GM12891 (cell line): ENCODE data around the gene MRPS22.

Experiments used
- PAX5 ChIP-seq: IDR thresholded peaks from 2 replicates; pipeline ENCODE4 v1.6.1; 2011; ENCODE audit warnings: low read length, moderate library complexity, mild to moderate bottlenecking; ENCODE audit not compliant: insufficient read depth, severe bottlenecking
- POLR2A ChIP-seq: IDR thresholded peaks from 2 replicates; pipeline ENCODE4 v1.6.1; 2011; ENCODE audit warnings: low read depth, low read length, control low read depth
- POLR2AphosphoS5 ChIP-seq: IDR thresholded peaks from 2 replicates; pipeline ENCODE4 v1.6.1; 2011; ENCODE audit warnings: low read depth, low read length, control low read depth
- SPI1 ChIP-seq: IDR thresholded peaks from 2 replicates; pipeline ENCODE4 v1.6.1; 2011; ENCODE audit warnings: low read depth, low read length, control low read depth
- TAF1 ChIP-seq: IDR thresholded peaks from 2 replicates; pipeline ENCODE4 v1.6.1; 2011; ENCODE audit warnings: low read depth, low read length, control low read depth

- no peak for TF ChIP-seq POLR2A
- no peak for TF ChIP-seq TAF1
- no peak for TF ChIP-seq POLR2AphosphoS5
- no peak for TF ChIP-seq SPI1
- TF ChIP-seq PAX5 = no peak
Observed at GRCh38 chr3:139311557-139311956, 32.3 kb upstream of the MRPS22 start.
